CD1c-positive myeloid dendritic cell (primary cell): ENCODE results near the gene CREG2.
A peak's percentile ranks its signal among the peaks of the same experiment; 100 is the strongest.
"Not testable (repeated sequence)": the region's sequence is repeated elsewhere in the genome, so short reads cannot be mapped to it uniquely, and the experiment has no call there.

Source experiments
- DNase-seq: peaks from one replicate; pipeline ENCODE4 v3.0.0-alpha.2; 2016; ENCODE audit errors: extremely low spot score

CREG2 gene

DNA sequence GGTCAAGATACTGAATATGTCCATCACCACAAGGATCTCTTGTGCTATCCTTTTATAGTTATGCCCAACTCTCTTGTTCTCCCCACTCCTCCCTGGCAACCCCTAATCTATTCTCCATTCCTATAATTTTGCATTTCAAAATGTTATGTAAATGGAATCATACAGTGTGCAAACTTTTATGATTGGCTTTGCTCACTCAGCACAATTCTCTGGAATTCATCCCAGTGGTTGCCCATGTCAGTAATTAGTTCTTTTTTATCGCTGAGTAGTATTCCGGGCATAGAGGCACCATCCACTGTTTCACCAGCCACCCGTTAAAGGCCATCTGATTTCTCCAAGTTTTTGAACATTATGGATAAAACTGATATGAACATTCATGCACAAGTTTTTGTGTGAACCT, 40.4 kb downstream of the CREG2 start:
- DNase-seq = no peak

- DNase-seq = no peak
These were observed 43.2 kb downstream of the CREG2 start for GRCh38 chr2:101344137-101344536.

GRCh38 chr2:101342625-101343008, 44.7 kb downstream of the CREG2 start:
- no peak for DNase-seq

- DNase-seq = peak; percentile 83
These were observed 45.2 kb downstream of the CREG2 start for GRCh38 chr2:101341901-101342624.

- no peak for DNase-seq
These were observed 45.9 kb downstream of the CREG2 start for GRCh38 chr2:101341421-101341820.

GRCh38 chr2:101340141-101340551, 47.2 kb downstream of the CREG2 start:
- DNase-seq = peak; percentile 64

DNA sequence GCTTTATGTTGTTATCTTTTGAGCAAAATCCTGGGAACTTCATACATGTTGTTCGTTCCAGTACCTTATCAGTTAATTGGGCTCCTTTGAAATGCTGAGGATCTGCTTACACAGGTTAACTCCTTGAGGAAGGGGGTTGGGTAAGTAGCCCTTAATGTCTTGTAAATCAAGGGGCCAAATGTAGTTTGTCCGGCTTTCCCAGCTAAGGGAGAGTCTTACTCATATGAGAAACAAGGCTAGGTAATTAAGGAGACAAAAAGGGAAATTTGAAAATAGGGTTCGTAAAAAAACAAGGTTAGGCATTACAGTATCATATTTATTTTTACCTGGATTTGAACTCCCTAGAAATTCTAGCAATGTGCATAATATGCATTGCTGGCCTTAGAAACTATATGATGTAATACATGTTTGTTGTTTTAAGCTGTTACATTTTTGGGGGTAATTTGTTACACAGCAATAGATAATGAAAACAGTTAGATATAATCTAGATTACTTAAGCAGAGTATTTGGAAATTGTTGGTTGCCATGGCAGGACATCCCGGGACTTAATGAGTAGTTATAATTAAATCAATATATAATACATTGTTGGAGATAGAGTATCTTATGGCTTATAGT, 47.9 kb downstream of the CREG2 start:
- no peak for DNase-seq

DNA sequence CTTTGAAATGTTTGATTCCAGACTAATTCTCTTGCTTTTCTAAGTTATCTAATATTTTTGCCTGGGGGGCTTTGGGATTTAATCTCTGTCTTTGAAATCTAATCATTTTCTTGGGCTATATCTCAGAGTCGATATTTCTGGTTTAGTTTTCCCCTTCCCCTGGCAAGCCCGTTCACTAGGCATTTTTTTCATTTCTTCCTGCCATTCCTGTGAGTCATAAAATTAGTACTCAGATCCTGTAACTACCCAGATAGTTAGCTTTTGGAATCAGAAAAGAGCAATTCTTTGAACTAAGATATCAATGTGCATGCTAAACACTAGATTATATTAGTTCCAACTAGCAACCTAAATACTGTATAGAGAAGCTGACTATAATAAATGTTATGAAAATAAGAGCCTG, 49.4 kb downstream of the CREG2 start:
- DNase-seq = no peak

DNA sequence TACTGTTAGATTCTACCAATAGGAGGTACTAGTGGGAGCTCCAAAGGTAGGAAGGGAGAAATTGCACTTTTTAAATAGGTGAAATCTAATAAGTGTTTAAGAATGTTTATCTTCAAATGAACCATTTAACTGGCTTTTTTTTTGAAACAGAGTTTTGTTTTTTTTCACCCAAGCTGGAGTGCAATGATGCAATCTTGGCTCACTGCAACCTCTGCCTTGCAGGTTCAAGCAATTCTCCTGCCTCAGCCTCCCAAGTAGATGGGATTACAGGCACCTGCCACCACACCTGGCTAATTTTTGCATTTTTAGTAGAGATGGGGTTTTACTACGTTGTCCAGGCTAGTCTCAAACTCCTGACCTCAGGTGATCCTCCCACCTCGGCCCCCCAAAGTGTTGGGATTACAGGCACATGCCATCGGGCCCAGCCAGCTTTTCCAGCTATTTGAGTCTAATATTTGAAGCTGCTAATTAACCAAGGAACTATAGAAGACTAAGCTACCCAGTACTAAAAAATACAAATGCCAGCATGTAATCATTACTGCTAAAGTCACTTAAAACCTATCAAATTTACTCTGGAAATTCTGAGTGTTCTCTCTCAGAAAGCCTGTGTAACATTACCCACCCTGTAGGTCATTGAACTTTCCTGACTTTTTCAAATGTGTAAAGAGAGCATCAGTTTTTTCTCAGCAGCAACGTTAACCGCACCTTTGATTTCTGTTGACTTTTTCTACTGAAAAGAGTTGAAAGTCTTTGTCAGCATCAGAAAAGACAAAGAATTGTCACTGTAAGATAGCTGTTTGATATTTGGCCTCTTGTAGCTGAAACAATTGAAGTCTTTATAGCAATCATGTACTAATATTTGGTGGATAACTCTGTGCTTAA, 54.2 kb downstream of the CREG2 start:
- DNase-seq = no peak

- DNase-seq = no peak
These were observed 56.1 kb downstream of the CREG2 start for GRCh38 chr2:101331202-101331601.

- peak; percentile 61 for DNase-seq
These were observed 56.9 kb downstream of the CREG2 start for GRCh38 chr2:101330253-101330933.

DNA sequence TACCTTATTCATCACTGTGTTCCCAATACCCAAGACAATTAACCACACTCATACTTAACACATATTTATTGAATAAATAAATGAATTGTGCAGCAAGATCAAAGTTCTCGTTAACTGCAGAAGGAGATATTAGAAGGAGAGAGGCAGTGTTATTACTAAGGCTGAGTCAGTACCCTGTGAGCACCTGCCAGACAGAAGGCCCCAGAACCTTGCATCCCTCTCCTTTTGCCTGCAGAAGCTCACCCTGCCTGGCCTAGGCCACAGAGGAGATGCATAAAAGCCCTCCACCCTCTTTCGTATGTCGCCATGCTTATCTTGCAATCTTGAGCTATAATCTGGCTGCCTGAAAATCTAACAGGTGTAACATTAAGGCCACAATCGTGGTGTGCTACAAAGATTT, 58.3 kb downstream of the CREG2 start:
- no peak for DNase-seq

DNA sequence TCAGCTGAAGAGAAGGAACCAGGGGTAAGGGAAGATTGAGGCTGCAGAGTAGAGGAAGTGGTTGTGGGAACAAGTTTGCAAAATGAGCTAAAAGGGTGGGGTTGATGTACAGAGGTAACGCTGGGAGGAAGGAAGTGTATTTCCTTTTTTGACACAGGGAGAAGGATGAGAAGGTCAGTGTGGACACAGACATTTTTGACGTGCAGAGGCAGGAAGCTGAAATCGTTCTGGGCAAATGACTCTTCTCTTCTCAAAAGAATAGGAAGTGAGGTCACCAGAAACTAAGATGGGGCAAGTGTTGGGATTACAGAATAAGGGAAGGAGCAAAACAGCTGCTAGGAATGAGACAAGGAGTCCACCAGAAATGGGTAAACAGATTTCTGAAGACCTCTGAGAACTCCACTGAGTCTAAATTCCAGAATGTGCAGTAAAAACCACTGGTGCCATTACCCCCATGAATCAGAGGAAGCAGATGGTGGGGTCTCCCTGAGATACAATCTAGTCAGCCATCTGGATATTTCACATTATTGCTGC, 58.8 kb downstream of the CREG2 start:
- peak; percentile 90 for DNase-seq

DNA sequence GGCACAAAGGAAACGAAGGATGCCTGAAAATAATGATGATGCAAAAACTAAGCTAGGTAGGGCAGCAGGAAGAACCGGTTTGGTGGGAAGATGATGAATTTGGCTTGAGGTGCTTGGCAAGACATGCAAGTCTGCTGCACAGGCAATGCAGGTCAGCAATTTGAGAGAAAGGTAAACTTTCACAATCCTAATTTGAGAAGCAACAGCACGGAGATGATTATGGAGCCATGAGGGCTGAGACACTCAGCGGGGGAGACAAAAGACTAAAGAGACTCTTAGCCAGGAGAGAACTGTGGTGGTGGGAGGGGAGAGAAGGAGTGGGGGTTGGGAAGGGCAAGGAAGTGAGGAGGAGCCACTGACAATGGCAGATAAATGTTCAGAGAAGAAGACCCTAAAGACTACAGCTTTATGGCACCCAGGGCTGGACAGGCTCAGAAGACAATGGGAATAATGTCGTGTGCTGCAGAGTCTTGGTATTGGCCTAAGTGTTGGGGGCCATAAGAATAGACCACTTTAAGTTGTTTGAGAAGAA, 59.4 kb downstream of the CREG2 start:
- peak; percentile 19 for DNase-seq

DNA sequence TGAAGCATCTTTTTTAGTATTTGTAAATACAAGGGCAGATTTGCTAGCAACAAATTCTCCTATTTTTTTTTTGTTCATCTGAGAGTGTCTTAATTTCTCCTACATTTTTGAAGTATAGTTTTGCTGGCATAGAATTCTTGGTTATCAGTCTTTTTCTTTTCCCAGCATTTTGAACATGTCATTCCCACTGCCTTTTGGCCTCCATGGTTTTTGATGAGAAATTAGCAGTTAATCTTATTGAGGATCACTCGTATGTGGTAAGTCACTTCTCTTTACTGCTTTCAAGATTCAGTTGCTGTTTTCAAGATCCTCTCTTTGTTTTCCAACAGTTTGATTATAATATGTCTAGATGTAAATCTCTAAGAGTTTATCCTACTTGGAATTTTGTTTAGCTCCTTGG, 61.9 kb downstream of the CREG2 start:
- DNase-seq = no peak

DNA sequence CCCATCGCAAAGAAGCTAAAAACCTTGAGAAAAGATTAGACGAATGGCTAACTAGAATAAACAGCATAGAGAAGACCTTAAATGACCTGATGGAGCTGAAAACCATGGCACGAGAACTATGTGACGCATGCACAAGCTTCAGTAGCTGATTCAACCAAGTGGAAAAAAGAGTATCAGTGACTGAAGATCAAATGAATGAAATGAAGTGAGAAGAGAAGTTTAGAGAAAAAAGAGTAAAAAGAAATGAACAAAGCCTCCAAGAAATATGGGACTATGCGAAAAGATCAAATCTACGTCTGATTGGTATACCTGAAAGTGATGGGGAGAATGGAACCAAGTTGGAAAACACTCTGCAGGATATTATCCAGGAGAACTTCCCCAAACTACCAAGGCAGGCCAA, 70.7 kb downstream of the CREG2 start:
- DNase-seq = not testable (repeated sequence)

GRCh38 chr2:101311696-101312017, 75.6 kb downstream of the CREG2 start:
- peak; percentile 34 for DNase-seq

GRCh38 chr2:101310834-101311695, 76.2 kb downstream of the CREG2 start:
- DNase-seq = peak; percentile 27

DNA sequence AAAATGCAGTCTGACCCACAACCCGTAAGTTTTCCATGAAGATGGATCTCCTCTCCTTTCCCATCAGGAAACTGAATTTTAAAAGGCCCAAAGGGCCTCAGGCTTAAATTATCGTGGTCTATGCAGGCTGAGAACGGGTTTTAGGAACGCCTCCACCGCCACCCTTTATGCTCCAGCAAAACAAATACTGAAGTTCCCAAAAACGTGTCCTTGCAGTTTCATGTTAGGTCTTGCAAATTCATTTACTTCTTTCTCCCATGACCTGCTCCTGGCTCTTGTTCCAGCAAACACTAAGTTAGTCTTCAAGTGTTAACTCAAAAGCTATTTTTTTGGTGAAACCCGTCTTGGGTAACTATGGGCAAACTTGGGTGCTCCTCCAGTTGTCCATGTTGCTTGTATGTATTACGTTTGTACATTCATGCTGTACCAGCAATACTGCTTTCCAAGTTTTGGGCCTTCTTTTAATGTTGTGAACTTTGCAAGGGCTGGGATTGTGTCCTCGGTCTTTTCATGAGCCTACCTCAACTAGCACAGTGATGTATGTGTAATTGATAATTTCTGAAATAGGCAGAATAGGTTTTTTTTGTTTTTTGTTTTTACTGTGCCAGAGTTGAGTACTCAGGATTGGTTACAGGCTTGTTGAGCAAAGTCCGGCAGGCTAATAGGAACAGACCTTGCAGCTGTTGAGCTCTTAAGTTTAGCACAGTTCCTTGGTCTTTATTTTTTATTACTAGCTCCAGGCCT, 77.0 kb downstream of the CREG2 start:
- DNase-seq = no peak
